ENCODE data around the gene SELENOM.

GRCh38 chr22:31090217-31091085, 16.9 kb downstream of the SELENOM start:
- TF ChIP-seq, protein P1, sequence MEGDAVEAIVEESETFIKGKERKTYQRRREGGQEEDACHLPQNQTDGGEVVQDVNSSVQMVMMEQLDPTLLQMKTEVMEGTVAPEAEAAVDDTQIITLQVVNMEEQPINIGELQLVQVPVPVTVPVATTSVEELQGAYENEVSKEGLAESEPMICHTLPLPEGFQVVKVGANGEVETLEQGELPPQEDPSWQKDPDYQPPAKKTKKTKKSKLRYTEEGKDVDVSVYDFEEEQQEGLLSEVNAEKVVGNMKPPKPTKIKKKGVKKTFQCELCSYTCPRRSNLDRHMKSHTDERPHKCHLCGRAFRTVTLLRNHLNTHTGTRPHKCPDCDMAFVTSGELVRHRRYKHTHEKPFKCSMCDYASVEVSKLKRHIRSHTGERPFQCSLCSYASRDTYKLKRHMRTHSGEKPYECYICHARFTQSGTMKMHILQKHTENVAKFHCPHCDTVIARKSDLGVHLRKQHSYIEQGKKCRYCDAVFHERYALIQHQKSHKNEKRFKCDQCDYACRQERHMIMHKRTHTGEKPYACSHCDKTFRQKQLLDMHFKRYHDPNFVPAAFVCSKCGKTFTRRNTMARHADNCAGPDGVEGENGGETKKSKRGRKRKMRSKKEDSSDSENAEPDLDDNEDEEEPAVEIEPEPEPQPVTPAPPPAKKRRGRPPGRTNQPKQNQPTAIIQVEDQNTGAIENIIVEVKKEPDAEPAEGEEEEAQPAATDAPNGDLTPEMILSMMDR (IDR thresholded peaks at IDR 0.05; ENCODE audit: poor library complexity, severe bottlenecking): no peak
- no peak for TF ChIP-seq POLR2AphosphoS5 (IDR thresholded peaks at IDR 0.05)
- TF ChIP-seq MXI1 (conservative IDR thresholded peaks at IDR 0.05; ENCODE audit: poor library complexity, severe bottlenecking): no peak
- TF ChIP-seq, protein P2, sequence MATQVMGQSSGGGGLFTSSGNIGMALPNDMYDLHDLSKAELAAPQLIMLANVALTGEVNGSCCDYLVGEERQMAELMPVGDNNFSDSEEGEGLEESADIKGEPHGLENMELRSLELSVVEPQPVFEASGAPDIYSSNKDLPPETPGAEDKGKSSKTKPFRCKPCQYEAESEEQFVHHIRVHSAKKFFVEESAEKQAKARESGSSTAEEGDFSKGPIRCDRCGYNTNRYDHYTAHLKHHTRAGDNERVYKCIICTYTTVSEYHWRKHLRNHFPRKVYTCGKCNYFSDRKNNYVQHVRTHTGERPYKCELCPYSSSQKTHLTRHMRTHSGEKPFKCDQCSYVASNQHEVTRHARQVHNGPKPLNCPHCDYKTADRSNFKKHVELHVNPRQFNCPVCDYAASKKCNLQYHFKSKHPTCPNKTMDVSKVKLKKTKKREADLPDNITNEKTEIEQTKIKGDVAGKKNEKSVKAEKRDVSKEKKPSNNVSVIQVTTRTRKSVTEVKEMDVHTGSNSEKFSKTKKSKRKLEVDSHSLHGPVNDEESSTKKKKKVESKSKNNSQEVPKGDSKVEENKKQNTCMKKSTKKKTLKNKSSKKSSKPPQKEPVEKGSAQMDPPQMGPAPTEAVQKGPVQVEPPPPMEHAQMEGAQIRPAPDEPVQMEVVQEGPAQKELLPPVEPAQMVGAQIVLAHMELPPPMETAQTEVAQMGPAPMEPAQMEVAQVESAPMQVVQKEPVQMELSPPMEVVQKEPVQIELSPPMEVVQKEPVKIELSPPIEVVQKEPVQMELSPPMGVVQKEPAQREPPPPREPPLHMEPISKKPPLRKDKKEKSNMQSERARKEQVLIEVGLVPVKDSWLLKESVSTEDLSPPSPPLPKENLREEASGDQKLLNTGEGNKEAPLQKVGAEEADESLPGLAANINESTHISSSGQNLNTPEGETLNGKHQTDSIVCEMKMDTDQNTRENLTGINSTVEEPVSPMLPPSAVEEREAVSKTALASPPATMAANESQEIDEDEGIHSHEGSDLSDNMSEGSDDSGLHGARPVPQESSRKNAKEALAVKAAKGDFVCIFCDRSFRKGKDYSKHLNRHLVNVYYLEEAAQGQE (IDR thresholded peaks at IDR 0.05; ENCODE audit: borderline replicate concordance): no peak
- TF ChIP-seq SMC3 (conservative IDR thresholded peaks at IDR 0.05; ENCODE audit: poor library complexity): no peak
- TF ChIP-seq EP300 (conservative IDR thresholded peaks at IDR 0.05; ENCODE audit: poor library complexity, severe bottlenecking): no peak
- TF ChIP-seq RAD21 (conservative IDR thresholded peaks at IDR 0.05): no peak

All from neural cell (in vitro differentiated cells).